K562 (cell line): ENCODE results near the gene LOXL4. TPM values are rescaled to one million over a fixed set of nuclear protein-coding genes. Genes with fewer than 3 reads are reported as not detected.

Experiments
- BRCA1 ChIP-seq, 2 experiments: fragments of 450-650 bp in 1 of 2; sonication (generic) in 1 of 2; formaldehyde crosslinking in 1 of 2; IDR thresholded peaks; 2 replicates each; pipeline versions ENCODE4 v1.5.0 to v1.6.1; 2017 to 2020; ENCODE audit warnings: mild to moderate bottlenecking in 1 of 2, missing genetic modification reagents in 1 of 2
- ETV5 ChIP-seq: sonication (generic); formaldehyde crosslinking; IDR thresholded peaks from 2 replicates; pipeline ENCODE4 v1.4.0; 2020; ENCODE audit warnings: low read depth, mild to moderate bottlenecking, missing genetic modification reagents
- FOXM1 ChIP-seq, 2 experiments: fragments of 450-650 bp in 1 of 2; sonication (generic) in 1 of 2; formaldehyde crosslinking in 1 of 2; IDR thresholded peaks; 2 replicates each; pipeline versions ENCODE4 v1.6.1 to v1.9.0; 2017 to 2022; ENCODE audit warnings: low read depth in 2 of 2, mild to moderate bottlenecking in 2 of 2, missing genetic modification reagents in 1 of 2, moderate library complexity in 1 of 2
- MEIS2 ChIP-seq: fragments of 450-650 bp; IDR thresholded peaks from 2 replicates; pipeline ENCODE4 v1.6.1; 2014; ENCODE audit warnings: mild to moderate bottlenecking; ENCODE audit not compliant: partially characterized antibody
- TAF15 ChIP-seq: fragments of 200-400 bp; formaldehyde crosslinking; IDR thresholded peaks from 2 replicates; pipeline ENCODE4 v1.6.1; 2017; ENCODE audit warnings: mild to moderate bottlenecking, low read depth, low read length, moderate library complexity
- ZNF695 ChIP-seq: fragments of 450-650 bp; formaldehyde crosslinking; IDR thresholded peaks from 2 replicates; pipeline ENCODE4 v1.4.0; 2020; ENCODE audit warnings: mild to moderate bottlenecking, moderate library complexity
- polyA plus RNA-seq, 8 experiments: library from polyadenylated mRNA; depleted of rRNA in 4 of 8; stranded (reverse) in 5 of 8; unstranded in 3 of 8; fragments of >200 nt; fragmentation: Nextera tagmentation in 2 of 8; fragmentation: Illumina TruSeq in 1 of 8; extraction: Ambion mirVana in 2 of 8; extraction: Trizol in 1 of 8; gene quantifications; 2 replicates each; pipeline versions ENCODE4 v1.2.1 to v1.2.3, GENCODE V29; 2011 to 2014; ENCODE audit warnings: inconsistent platforms in 1 of 8, missing spikeins in 1 of 8
- total RNA-seq, 7 experiments: library from RNA; depleted of rRNA in 6 of 7; stranded (reverse); fragments of >200 nt in 6 of 7; fragmentation: Illumina TruSeq in 2 of 7; extraction: Trizol in 2 of 7; gene quantifications; 2 replicates each; pipeline versions ENCODE4 v1.2.1 to v1.2.3, GENCODE V29; 2011 to 2021; ENCODE audit warnings: low replicate concordance in 1 of 7
- TF ChIP-seq, protein P1 (sequence below): fragments of 450-650 bp; IDR thresholded peaks from 2 replicates; pipeline ENCODE4 v1.6.1; 2016; ENCODE audit warnings: mild to moderate bottlenecking, moderate library complexity
- TF ChIP-seq, protein P2 (sequence below): fragments of 450-650 bp; conservative IDR thresholded peaks from 2 replicates; pipeline ENCODE4 v1.6.1; 2016; ENCODE audit warnings: missing genetic modification characterization, low read depth, mild to moderate bottlenecking, control low read depth, missing compliant biosample characterization
- TF ChIP-seq, protein P3 (sequence below): sonication (generic); formaldehyde crosslinking; IDR thresholded peaks from 2 replicates; pipeline ENCODE4 v1.8.1; 2023; ENCODE audit warnings: missing genetic modification reagents, mild to moderate bottlenecking, borderline replicate concordance

The LOXL4 gene
- total and polyA plus RNA-seq, 9 of the 15 experiments (the other 6 are each of a cell fraction or from before 2014, with no cell fraction given) = 0.03 to 0.35 (median 0.05) TPM; not detected in 3

DNA sequence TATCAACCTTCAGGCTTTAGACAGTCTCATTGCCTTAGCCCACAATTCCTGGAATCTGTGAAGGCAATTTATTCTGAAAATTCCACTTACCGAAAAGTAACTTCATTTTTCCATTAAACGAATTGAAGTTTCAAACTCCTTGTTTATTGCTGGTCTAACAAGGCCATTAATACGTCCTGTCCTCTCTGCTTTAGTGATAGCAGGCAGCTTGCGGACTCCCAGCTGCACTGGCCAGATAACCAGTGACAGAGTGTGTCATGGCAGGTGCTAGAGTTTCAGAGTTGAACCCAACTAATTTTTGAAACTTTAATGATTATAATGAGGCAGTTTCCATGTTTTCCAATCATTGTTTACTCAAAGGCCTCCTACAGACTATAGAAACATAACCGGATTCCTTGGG is 31.1 kb downstream of the LOXL4 start (continued):
- TF ChIP-seq, protein P1, sequence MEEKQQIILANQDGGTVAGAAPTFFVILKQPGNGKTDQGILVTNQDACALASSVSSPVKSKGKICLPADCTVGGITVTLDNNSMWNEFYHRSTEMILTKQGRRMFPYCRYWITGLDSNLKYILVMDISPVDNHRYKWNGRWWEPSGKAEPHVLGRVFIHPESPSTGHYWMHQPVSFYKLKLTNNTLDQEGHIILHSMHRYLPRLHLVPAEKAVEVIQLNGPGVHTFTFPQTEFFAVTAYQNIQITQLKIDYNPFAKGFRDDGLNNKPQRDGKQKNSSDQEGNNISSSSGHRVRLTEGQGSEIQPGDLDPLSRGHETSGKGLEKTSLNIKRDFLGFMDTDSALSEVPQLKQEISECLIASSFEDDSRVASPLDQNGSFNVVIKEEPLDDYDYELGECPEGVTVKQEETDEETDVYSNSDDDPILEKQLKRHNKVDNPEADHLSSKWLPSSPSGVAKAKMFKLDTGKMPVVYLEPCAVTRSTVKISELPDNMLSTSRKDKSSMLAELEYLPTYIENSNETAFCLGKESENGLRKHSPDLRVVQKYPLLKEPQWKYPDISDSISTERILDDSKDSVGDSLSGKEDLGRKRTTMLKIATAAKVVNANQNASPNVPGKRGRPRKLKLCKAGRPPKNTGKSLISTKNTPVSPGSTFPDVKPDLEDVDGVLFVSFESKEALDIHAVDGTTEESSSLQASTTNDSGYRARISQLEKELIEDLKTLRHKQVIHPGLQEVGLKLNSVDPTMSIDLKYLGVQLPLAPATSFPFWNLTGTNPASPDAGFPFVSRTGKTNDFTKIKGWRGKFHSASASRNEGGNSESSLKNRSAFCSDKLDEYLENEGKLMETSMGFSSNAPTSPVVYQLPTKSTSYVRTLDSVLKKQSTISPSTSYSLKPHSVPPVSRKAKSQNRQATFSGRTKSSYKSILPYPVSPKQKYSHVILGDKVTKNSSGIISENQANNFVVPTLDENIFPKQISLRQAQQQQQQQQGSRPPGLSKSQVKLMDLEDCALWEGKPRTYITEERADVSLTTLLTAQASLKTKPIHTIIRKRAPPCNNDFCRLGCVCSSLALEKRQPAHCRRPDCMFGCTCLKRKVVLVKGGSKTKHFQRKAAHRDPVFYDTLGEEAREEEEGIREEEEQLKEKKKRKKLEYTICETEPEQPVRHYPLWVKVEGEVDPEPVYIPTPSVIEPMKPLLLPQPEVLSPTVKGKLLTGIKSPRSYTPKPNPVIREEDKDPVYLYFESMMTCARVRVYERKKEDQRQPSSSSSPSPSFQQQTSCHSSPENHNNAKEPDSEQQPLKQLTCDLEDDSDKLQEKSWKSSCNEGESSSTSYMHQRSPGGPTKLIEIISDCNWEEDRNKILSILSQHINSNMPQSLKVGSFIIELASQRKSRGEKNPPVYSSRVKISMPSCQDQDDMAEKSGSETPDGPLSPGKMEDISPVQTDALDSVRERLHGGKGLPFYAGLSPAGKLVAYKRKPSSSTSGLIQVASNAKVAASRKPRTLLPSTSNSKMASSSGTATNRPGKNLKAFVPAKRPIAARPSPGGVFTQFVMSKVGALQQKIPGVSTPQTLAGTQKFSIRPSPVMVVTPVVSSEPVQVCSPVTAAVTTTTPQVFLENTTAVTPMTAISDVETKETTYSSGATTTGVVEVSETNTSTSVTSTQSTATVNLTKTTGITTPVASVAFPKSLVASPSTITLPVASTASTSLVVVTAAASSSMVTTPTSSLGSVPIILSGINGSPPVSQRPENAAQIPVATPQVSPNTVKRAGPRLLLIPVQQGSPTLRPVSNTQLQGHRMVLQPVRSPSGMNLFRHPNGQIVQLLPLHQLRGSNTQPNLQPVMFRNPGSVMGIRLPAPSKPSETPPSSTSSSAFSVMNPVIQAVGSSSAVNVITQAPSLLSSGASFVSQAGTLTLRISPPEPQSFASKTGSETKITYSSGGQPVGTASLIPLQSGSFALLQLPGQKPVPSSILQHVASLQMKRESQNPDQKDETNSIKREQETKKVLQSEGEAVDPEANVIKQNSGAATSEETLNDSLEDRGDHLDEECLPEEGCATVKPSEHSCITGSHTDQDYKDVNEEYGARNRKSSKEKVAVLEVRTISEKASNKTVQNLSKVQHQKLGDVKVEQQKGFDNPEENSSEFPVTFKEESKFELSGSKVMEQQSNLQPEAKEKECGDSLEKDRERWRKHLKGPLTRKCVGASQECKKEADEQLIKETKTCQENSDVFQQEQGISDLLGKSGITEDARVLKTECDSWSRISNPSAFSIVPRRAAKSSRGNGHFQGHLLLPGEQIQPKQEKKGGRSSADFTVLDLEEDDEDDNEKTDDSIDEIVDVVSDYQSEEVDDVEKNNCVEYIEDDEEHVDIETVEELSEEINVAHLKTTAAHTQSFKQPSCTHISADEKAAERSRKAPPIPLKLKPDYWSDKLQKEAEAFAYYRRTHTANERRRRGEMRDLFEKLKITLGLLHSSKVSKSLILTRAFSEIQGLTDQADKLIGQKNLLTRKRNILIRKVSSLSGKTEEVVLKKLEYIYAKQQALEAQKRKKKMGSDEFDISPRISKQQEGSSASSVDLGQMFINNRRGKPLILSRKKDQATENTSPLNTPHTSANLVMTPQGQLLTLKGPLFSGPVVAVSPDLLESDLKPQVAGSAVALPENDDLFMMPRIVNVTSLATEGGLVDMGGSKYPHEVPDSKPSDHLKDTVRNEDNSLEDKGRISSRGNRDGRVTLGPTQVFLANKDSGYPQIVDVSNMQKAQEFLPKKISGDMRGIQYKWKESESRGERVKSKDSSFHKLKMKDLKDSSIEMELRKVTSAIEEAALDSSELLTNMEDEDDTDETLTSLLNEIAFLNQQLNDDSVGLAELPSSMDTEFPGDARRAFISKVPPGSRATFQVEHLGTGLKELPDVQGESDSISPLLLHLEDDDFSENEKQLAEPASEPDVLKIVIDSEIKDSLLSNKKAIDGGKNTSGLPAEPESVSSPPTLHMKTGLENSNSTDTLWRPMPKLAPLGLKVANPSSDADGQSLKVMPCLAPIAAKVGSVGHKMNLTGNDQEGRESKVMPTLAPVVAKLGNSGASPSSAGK = no peak
- TF ChIP-seq FOXM1 (IDR thresholded peaks at IDR 0.05; ENCODE audit: low read depth) = peak; percentile 85
- TF ChIP-seq FOXM1 (CRISPR knock-in tag; IDR thresholded peaks at IDR 0.05; ENCODE audit: low read depth) = no peak
- peak; percentile 88 for TF ChIP-seq MEIS2
- no peak for TF ChIP-seq TAF15
- no peak for TF ChIP-seq ETV5
- no peak for TF ChIP-seq ZNF695
- TF ChIP-seq, protein P2, sequence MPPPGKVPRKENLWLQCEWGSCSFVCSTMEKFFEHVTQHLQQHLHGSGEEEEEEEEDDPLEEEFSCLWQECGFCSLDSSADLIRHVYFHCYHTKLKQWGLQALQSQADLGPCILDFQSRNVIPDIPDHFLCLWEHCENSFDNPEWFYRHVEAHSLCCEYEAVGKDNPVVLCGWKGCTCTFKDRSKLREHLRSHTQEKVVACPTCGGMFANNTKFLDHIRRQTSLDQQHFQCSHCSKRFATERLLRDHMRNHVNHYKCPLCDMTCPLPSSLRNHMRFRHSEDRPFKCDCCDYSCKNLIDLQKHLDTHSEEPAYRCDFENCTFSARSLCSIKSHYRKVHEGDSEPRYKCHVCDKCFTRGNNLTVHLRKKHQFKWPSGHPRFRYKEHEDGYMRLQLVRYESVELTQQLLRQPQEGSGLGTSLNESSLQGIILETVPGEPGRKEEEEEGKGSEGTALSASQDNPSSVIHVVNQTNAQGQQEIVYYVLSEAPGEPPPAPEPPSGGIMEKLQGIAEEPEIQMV (tag) = no peak
- TF ChIP-seq BRCA1 (IDR thresholded peaks at IDR 0.05) = no peak
- TF ChIP-seq BRCA1 (CRISPR knock-in tag; IDR thresholded peaks at IDR 0.05) = no peak
- TF ChIP-seq, protein P3, sequence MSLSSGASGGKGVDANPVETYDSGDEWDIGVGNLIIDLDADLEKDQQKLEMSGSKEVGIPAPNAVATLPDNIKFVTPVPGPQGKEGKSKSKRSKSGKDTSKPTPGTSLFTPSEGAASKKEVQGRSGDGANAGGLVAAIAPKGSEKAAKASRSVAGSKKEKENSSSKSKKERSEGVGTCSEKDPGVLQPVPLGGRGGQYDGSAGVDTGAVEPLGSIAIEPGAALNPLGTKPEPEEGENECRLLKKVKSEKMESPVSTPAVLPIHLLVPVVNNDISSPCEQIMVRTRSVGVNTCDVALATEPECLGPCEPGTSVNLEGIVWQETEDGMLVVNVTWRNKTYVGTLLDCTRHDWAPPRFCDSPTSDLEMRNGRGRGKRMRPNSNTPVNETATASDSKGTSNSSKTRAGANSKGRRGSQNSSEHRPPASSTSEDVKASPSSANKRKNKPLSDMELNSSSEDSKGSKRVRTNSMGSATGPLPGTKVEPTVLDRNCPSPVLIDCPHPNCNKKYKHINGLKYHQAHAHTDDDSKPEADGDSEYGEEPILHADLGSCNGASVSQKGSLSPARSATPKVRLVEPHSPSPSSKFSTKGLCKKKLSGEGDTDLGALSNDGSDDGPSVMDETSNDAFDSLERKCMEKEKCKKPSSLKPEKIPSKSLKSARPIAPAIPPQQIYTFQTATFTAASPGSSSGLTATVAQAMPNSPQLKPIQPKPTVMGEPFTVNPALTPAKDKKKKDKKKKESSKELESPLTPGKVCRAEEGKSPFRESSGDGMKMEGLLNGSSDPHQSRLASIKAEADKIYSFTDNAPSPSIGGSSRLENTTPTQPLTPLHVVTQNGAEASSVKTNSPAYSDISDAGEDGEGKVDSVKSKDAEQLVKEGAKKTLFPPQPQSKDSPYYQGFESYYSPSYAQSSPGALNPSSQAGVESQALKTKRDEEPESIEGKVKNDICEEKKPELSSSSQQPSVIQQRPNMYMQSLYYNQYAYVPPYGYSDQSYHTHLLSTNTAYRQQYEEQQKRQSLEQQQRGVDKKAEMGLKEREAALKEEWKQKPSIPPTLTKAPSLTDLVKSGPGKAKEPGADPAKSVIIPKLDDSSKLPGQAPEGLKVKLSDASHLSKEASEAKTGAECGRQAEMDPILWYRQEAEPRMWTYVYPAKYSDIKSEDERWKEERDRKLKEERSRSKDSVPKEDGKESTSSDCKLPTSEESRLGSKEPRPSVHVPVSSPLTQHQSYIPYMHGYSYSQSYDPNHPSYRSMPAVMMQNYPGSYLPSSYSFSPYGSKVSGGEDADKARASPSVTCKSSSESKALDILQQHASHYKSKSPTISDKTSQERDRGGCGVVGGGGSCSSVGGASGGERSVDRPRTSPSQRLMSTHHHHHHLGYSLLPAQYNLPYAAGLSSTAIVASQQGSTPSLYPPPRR = no peak
